Activated T-cell treated with anti-CD3 and anti-CD28 coated beads for 48 hours (primary cell): ENCODE results near the gene CYB561A3.

Experiments
- DNase-seq: peaks from one replicate; pipeline ENCODE4 v3.0.0-alpha.2; 2020; ENCODE audit warnings: low read depth

The CYB561A3 gene

GRCh38 chr11:61345170-61345610 is 16.5 kb downstream of the CYB561A3 start:
- DNase-seq, result no peak

- no peak for DNase-seq
Measured at GRCh38 chr11:61343792-61344745, 17.6 kb downstream of the CYB561A3 start.

- no peak for DNase-seq
Measured at GRCh38 chr11:61342207-61342803, 19.4 kb downstream of the CYB561A3 start.

- no peak for DNase-seq
Measured at GRCh38 chr11:61341706-61342105, 20.0 kb downstream of the CYB561A3 start.

GRCh38 chr11:61340979-61341378 is 20.7 kb downstream of the CYB561A3 start:
- no peak for DNase-seq

- no peak for DNase-seq
Measured at GRCh38 chr11:61339490-61339878, 22.2 kb downstream of the CYB561A3 start.

GRCh38 chr11:61338783-61339489 is 22.7 kb downstream of the CYB561A3 start:
- DNase-seq, result no peak

GRCh38 chr11:61337706-61338470 is 23.8 kb downstream of the CYB561A3 start:
- no peak for DNase-seq

- DNase-seq, result peak; percentile 82
Measured at GRCh38 chr11:61336171-61336935, 25.3 kb downstream of the CYB561A3 start.

- no peak for DNase-seq
Measured at GRCh38 chr11:61335355-61335710, 26.3 kb downstream of the CYB561A3 start.

GRCh38 chr11:61334434-61335354 is 27.0 kb downstream of the CYB561A3 start:
- DNase-seq, result no peak

GRCh38 chr11:61333550-61334433 is 27.9 kb downstream of the CYB561A3 start:
- peak; percentile 19 for DNase-seq

GRCh38 chr11:61332797-61333549 is 28.7 kb downstream of the CYB561A3 start, which contains the start of the genes DDB1 and TKFC:
Gene DDB1 (minus strand): TSS chr11:61333105. CDS start chr11:61332968, 137 bp downstream.
Gene TKFC (plus strand): TSS chr11:61333228. CDS start chr11:61334729, 1,501 bp downstream.
- peak; percentile 99 for DNase-seq

GRCh38 chr11:61332281-61332796 is 29.3 kb downstream of the CYB561A3 start:
- no peak for DNase-seq

GRCh38 chr11:61331651-61332050 is 30.0 kb downstream of the CYB561A3 start:
- DNase-seq, result no peak

GRCh38 chr11:61329871-61330270 is 31.8 kb downstream of the CYB561A3 start:
- no peak for DNase-seq

- no peak for DNase-seq
Measured at GRCh38 chr11:61328351-61328750, 33.3 kb downstream of the CYB561A3 start.

GRCh38 chr11:61327669-61328071 is 34.0 kb downstream of the CYB561A3 start:
- DNase-seq, result no peak
